Hematopoietic multipotent progenitor cell (in vitro differentiated cells): Measurements from ENCODE around the gene CNOT6L. TPM values are rescaled to one million over a fixed set of nuclear protein-coding genes. Genes with fewer than 3 reads are reported as not detected.

Experiments
- DNase-seq, 3 donors: peaks; one replicate each; pipeline ENCODE4 v3.0.0-alpha.2; 2011 to 2015; ENCODE audit warnings: low read depth in 2 of 3, low spot score in 2 of 3
- total RNA-seq: library from RNA; depleted of rRNA; stranded (reverse); fragments of >200 nt; gene quantifications from one replicate; pipeline ENCODE4 v1.2.3, GENCODE V29; 2012

Gene CNOT6L
- total RNA-seq, 1 donor, result 42.0 TPM

DNA sequence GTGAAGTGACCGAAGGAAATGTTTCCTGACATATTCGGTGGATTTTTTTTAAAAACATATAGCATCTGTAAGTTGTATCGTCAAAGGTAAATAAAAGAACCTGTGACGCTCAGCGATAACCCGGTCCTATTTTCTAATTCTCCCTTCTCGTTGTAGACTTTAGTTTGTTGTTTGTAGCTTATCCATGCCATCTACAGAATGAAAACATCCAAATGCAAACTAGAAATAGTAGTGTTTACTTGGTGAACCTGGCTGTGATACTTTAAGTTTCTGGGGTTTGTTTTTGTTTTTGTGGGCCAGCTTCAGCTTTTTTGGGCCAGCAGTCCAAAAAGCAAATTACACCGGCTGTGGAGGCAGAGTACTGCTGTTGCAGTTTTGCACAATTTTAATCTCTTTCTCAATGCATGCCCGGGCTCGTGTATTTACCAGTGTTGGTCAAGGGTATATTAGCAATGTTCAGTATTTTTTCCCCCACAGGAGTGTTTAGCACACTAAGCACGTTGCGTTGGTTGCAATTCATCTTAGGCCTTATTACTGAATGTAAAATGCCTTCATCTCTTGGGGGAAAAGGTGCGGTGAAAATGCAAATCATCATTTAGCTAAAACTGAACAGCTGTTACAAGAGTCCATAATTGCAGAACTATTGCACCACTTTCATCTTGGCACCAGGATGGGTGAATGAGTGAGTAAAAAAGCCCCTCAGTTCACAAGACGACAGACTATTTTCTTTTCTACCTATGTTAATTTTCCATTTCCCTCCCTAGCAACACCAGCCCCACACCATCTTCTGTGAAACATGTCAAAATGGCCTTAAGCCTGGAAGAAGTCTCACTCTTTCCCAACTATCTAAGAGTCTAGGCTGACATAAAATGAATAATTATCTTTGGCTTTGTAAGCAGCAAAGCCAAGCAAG, 1.7 kb upstream of the CNOT6L start:
- peak in 2 of 3 donors; percentile 27 to 69 for DNase-seq

GRCh38 chr4:77819843-77820648, 878 bp upstream of the CNOT6L start:
- DNase-seq, result peak; percentile 90 to 93 (median 91)

DNA sequence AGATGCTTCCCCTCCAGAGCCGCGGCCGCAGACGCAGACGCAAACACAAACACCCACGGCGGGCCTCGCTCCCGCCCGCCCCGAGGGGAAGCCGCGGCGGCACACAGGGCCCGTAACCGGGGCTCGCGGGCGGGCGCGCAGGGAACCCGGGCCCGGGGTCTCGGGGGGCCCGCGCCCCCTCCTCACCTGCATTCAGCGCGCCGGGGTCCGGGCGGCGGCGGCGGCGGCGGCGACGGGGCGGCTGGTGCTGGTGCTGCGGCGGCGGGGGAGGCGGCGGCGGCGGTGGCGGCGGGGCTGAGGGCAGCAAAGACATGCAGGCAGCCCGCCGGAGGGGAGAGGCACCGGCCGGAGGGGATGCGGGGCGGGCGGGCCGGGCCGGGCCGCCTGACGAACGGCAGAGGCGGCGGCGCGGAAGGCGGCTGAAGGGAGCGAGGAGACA, 255 bp upstream of the CNOT6L start:
- peak in 1 of 3 donors; percentile 22 for DNase-seq

- DNase-seq, result peak in 2 of 3 donors; percentile 84 to 85
Observed at GRCh38 chr4:77818073-77818601, 1.0 kb downstream of the CNOT6L start.

DNA sequence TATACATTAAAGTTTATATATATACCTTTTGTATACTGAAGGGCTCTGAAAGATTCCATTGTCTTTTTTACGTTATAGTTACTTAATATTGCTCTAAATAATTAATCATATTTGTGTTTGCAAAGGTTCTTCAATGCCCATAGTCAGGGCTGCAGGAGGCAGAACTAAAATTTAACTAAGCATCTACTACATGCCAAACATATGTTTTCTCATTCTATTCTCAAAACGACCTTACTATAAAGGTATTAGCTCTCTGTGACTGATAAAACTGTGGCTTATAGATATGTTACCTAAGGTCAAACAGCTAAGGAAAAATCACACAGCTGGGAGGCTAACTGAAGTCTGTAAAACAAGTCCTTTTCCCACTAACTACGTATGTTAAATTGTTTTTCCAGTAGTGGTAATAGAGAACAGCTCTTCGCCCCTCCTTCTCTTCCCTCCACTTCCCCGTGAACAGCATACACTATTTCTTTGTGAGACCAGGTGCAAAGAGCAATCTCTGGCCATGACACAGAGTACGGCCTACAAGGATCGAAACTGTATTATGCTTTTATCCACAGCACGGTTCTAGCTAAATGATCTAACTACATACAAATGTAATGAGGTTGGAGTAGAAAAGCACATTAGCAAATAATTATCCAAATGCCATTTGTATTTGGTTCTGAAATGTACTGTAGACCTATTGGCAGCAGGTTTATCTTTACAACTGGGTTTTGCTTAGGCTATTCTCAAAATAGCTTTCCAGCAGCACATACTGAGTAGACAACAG, 1.7 kb downstream of the CNOT6L start:
- DNase-seq, result no peak

- DNase-seq, result no peak
Observed at GRCh38 chr4:77816546-77816945, 2.6 kb downstream of the CNOT6L start.

GRCh38 chr4:77815636-77816035, 3.5 kb downstream of the CNOT6L start:
- DNase-seq, result no peak

- DNase-seq, result no peak
Observed at GRCh38 chr4:77805840-77806239, 13.3 kb downstream of the CNOT6L start.

DNA sequence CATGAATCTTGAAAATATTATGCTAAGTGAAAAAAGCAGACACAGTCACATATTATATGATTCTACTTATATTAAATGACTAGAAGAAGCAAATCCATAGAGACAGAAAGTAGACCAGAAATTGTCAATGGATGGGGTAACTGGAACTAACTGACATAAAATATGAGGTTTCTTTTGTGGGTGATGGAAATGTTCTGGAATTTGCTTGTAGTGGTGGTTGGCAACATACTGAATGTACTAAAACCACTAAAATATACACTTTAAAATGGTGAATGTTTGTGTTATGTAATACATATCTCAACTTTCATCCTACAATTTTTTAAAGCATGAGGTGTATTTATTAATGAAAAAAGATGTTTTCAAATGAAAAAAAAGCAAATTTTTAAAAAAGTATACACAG, 14.7 kb downstream of the CNOT6L start:
- no peak for DNase-seq

DNA sequence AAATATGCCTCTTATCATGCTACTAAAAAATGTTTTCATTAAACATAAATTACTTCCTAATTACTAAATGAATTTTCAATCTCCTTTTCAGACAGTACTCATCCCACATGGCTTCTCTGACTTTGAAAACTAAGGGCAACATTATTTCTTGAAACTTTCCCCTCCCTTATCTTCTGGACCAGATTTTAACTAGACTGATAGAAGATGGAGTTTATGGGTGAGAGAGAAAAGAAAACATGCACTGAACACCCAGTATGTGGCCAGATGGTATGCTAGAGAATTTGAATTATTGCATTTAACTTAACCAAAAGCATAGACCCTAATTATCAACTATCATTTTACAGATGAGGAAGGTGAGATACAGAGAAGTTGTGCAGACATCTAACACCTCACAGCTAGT, 16.8 kb downstream of the CNOT6L start:
- DNase-seq, result no peak

DNA sequence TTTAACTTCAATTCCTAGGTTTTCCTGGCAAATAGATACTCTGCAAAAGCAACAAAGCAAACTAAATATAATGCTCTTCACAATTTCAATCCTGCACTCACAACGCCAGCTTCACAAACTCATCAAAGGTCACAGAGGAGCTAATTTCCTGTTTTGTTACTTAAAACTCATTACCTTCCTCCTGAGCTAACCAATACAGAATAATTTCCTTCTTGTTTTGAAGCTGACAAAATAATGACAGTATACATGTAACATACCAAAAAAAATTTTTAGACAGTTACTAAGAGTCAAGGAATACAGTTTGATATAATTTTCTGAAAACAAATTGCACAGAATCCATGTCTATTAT, 17.9 kb downstream of the CNOT6L start:
- peak in 1 of 3 donors; percentile 31 for DNase-seq

DNA sequence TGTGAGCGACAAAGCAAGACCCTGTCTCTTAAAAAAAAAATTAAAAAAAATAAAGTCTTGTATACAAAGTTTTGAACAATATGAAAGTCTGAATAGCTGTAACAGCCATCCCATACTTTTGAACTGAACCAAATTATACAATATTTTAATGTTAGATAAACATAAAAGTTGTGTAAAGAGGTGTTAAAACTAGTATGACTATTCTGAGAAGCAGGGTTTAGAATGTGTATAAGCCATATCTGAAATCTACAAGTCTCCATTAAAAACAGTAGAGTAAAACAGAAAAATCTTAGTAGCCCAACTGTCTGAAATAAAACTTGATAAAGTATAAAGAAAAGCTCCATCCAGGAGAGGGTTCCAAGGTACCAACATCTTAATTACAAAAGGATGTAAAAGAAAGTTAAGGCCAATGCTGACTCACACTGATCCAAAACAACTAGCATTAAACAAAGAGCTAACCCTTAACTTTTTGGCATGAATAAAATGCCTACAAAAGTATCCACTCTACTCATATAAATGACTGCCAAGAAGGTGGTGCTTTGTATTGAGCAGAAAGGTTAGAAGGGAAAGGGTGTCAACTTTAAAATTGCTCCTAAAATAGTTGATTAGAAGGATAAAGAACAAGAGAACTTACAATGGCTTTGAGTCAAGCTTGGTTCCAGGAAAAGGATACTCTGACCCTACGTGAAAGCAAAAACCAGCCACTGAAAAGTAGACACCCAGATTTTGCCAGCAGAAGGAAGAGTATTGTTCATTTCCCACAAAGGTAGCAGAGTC, 18.5 kb downstream of the CNOT6L start:
- no peak for DNase-seq

DNA sequence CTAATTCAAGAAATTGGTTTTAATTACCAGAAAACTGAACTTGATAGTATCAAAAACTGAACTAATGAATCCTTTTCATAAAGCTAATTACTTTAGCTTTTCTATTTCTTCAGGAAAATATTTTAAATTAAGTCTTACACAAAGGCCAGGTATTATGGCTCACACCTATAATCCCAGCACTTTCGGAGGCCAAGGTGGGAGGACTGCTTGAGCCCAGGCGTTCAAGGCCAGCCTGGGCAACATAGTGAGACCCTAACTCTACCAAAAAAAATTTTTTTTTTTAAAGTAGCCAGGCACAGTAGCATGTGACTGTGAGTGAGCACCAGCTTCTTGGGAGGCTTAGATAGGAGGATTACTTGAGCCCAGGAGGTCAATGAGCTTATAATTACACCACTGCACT, 19.1 kb downstream of the CNOT6L start:
- no peak for DNase-seq

DNA sequence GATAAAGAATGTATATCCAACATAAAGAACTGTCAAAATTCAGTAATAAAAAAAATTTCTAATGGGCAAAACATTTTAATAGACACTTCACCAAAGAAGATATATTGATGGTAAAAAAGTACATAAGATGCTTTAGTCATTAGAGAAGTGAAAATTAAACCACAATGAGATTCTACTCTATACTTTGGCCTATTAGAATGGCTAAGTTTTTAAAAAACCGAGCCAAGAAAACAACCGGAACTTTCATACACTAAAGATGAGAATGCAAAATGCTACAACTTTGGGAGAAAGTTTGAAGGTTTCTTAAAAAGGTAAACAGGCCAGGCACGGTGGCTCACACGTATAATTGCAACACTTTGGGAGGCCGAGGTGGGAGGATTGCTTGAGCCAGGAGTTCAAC, 20.8 kb downstream of the CNOT6L start:
- no peak for DNase-seq

- DNase-seq, result no peak
Observed at GRCh38 chr4:77797239-77797638, 21.9 kb downstream of the CNOT6L start.

GRCh38 chr4:77795326-77795725, 23.8 kb downstream of the CNOT6L start:
- no peak for DNase-seq

- no peak for DNase-seq
Observed at GRCh38 chr4:77790146-77790545, 29.0 kb downstream of the CNOT6L start.

DNA sequence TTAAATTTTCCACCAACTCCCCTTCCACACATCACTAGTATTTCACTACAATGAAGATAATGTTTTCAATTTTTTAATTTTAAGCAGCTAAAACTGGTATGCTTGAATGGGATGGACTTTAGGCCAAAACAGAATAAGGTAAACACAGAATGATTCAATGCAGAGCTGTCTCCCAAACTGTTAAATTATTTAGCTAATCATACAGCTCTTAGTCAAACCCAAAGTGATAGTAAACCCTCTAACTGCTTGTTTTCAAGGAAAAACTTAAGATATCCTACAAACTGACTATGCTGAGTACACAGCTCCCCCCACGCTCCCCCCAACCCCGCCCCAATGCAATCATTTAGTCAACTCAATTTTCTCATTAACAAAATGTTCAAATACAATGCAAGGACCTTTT, 30.2 kb downstream of the CNOT6L start:
- no peak for DNase-seq

DNA sequence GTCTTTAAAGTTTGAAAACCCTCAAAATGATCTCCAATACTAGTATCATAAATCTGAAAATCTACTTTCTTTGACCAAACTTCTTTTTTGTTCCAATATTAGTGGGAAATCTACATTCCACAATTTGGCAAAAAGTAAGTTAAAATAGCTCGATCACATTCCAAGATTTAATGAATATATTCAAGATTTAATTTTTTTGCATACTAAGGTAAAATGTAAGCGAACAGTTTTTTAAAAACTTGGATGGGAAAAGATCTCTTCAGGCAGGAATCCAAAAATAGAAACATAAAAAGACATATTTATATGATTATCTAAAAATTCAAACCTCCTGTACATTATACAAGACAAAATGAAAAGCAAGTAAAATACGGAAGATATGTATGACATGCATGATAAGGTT, 31.2 kb downstream of the CNOT6L start:
- no peak for DNase-seq

DNA sequence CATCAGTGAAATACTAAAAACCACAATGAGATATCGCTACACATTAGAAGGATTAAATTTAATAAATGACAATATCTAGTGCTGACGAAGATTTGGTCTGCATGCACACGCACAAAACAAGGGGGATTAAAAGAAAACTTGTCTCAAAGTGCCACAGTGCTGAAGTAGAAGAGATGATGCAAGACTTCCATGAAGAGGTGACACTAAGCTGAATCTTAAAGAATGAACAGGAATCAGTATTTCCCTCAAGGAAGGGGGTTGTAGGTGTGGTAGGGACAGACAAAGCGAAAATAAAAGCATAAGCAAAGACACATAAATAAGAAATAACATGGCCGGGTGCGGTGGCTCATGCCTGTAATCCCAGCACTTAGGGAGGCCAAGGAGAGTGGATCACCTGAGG, 33.5 kb downstream of the CNOT6L start:
- DNase-seq, result no peak
